Glutamatergic neuron (in vitro differentiated cells): ENCODE results near the gene SUSD4. TPM values are rescaled to one million over a fixed set of nuclear protein-coding genes. Genes with fewer than 3 reads are reported as not detected.

Experiments used
- DNase-seq: peaks from one replicate; pipeline ENCODE4 v3.0.0; 2022
- H3K27ac Mint-ChIP-seq: one replicate; pipeline ENCODE4 v1.8.0; 2020; ENCODE audit warnings: mild to moderate bottlenecking, mixed read lengths, inconsistent platforms; ENCODE audit not compliant: unreplicated experiment
- H3K27me3 Mint-ChIP-seq: one replicate; pipeline ENCODE4 v1.8.0; 2020; ENCODE audit warnings: mild to moderate bottlenecking, moderate library complexity, mixed read lengths, inconsistent platforms; ENCODE audit not compliant: unreplicated experiment
- H3K36me3 Mint-ChIP-seq: one replicate; pipeline ENCODE4 v1.8.0; 2020; ENCODE audit warnings: mild to moderate bottlenecking, mixed read lengths, inconsistent platforms; ENCODE audit not compliant: unreplicated experiment
- H3K4me1 Mint-ChIP-seq: one replicate; pipeline ENCODE4 v1.8.0; 2020; ENCODE audit warnings: mild to moderate bottlenecking, low read depth, mixed read lengths, inconsistent platforms; ENCODE audit not compliant: unreplicated experiment
- H3K4me3 Mint-ChIP-seq: one replicate; pipeline ENCODE4 v1.8.0; 2020; ENCODE audit warnings: mild to moderate bottlenecking, mixed read lengths, inconsistent platforms; ENCODE audit not compliant: unreplicated experiment
- H3K9me3 Mint-ChIP-seq: one replicate; pipeline ENCODE4 v1.8.0; 2020; ENCODE audit warnings: mild to moderate bottlenecking, moderate library complexity, mixed read lengths, inconsistent platforms; ENCODE audit not compliant: unreplicated experiment
- total RNA-seq: library from RNA; stranded (reverse); fragmentation: NEBNext Ultra II Directional; extraction: Animal tissue kit (Norgen Biotek cat#: 25700); gene quantifications from one replicate; pipeline ENCODE4 v1.2.1, GENCODE V29; 2021; ENCODE audit not compliant: unreplicated experiment
- TF ChIP-seq, protein P1 (sequence below): fragments of 200-600 bp; sonication (generic); IDR thresholded peaks from one replicate; pipeline ENCODE4 v1.5.0; 2021; ENCODE audit not compliant: partially characterized antibody, unreplicated experiment

SUSD4 gene
- total RNA-seq, 1 donor from 2014 or later, result 0.47 TPM

- TF ChIP-seq, protein P1, sequence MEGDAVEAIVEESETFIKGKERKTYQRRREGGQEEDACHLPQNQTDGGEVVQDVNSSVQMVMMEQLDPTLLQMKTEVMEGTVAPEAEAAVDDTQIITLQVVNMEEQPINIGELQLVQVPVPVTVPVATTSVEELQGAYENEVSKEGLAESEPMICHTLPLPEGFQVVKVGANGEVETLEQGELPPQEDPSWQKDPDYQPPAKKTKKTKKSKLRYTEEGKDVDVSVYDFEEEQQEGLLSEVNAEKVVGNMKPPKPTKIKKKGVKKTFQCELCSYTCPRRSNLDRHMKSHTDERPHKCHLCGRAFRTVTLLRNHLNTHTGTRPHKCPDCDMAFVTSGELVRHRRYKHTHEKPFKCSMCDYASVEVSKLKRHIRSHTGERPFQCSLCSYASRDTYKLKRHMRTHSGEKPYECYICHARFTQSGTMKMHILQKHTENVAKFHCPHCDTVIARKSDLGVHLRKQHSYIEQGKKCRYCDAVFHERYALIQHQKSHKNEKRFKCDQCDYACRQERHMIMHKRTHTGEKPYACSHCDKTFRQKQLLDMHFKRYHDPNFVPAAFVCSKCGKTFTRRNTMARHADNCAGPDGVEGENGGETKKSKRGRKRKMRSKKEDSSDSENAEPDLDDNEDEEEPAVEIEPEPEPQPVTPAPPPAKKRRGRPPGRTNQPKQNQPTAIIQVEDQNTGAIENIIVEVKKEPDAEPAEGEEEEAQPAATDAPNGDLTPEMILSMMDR, result no peak
- Mint-ChIP-seq H3K4me3 (no peak overlapping the region), H3K27ac (no peak overlapping the region), H3K27me3 (peaks cover 6% of the 10 kb centered on the region), H3K9me3 (peaks cover 6% of the 10 kb centered on the region), H3K4me1 (peaks cover 28% of the 10 kb centered on the region), H3K36me3 (no peaks in the 10 kb centered on the region)
- no peak for DNase-seq
Observed at GRCh38 chr1:223209992-223210787, 153.8 kb downstream of the SUSD4 start.

DNA sequence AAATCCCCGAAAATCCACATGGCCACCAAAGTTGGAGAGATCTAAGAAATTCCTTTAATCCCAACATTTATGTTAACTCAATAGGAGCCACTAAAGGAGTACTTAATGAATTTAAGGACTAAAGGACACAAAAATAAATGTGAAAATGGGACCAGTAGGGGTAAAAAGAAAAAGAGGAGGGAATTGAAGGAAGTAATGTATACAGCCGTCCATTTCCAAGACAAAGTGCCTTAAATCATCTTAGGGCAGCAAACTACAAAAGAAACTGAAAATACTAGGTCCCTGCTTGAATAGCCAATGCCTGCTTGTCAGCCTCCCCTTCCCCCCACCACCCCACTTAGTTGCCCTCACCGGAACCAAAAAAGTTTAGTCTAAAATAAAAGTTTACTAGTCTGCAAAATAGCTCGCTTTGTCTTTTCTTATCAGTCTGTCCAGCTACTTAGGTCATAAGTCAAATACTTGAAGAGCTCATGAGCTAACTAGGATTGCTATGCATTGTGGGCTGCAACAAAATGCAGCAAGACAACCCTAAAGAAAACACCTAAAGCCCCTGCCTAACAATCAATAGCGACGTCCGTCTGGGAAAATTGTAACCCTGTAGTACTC is 154.6 kb downstream of the SUSD4 start:
- Mint-ChIP-seq H3K27me3 (peaks cover 5% of the 10 kb centered on the region), H3K9me3 (peaks cover 6% of the 10 kb centered on the region), H3K4me1 (peaks cover 28% of the 10 kb centered on the region), H3K36me3 (no peaks in the 10 kb centered on the region), H3K27ac (no peak overlapping the region), H3K4me3 (no peak overlapping the region)
- DNase-seq, result no peak
- TF ChIP-seq, protein P1, result no peak

GRCh38 chr1:223208164-223209076 is 155.6 kb downstream of the SUSD4 start:
- DNase-seq, result no peak
- Mint-ChIP-seq H3K36me3 (no peaks in the 10 kb centered on the region), H3K27ac (no peak overlapping the region), H3K4me3 (no peak overlapping the region), H3K9me3 (peaks cover 4% of the 10 kb centered on the region), H3K4me1 (peaks cover 21% of the 10 kb centered on the region), H3K27me3 (peaks cover 5% of the 10 kb centered on the region)
- TF ChIP-seq, protein P1, result no peak

GRCh38 chr1:223207293-223208066 is 156.5 kb downstream of the SUSD4 start:
- no peak for DNase-seq
- Mint-ChIP-seq H3K36me3 (no peaks in the 10 kb centered on the region), H3K27me3 (peaks cover 3% of the 10 kb centered on the region), H3K4me1 (peaks cover 13% of the 10 kb centered on the region), H3K4me3 (no peak overlapping the region), H3K27ac (no peak overlapping the region), H3K9me3 (peaks cover 2% of the 10 kb centered on the region)
- TF ChIP-seq, protein P1, result no peak
